ENCODE measurements around the gene ZFP36L1. TPM values are rescaled to one million over a fixed set of nuclear protein-coding genes. Genes with fewer than 3 reads are reported as not detected.

ZFP36L1 gene
- total and polyA plus RNA-seq, 3 experiments from 2014 or later = 124 to 133 (median 128) TPM

- Mint-ChIP-seq H3K27me3 (no peaks in the 10 kb centered on the region), H3K9me3 (no peaks in the 10 kb centered on the region), H3K4me1 (peaks cover 46 to 70% (median 52%) of the 10 kb centered on the region in 3 donors), H3K27ac (peak overlapping the region in 4 of 8 donors; percentile 65 to 93 (median 76)), H3K36me3 (peaks cover 0 to 4% (median 3%) of the 10 kb centered on the region in 3 donors), H3K4me3 (no peak overlapping the region)
- Histone ChIP-seq H3K27ac (ENCODE audit: low read depth, low read length) (no peak overlapping the region), H3K9me3 (ENCODE audit: low read length) (no peaks in the 10 kb centered on the region), H3K4me3 (ENCODE audit: low read length) (no peak overlapping the region), H3K27me3 (ENCODE audit: insufficient read depth, low read length, poor library complexity, severe bottlenecking) (no peaks in the 10 kb centered on the region), H3K4me1 (ENCODE audit: insufficient read depth, low read length) (peaks cover 38% of the 10 kb centered on the region), H3K36me3 (ENCODE audit: insufficient read depth, low read length) (no peaks in the 10 kb centered on the region)
- CTCF ChIA-PET = interaction anchor here (0.9 to 2.0 kb wide), 3 partner anchors 16 to 44 kb away, joined by 4 to 5 read pairs (median 4); no protein-coding TSS in a partner anchor
- peak in 1 of 5 donors; percentile 40 for DNase-seq
- POLR2A ChIA-PET = no interaction called here
Observed at GRCh38 chr14:68772761-68773381, 20.0 kb downstream of the ZFP36L1 start.

DNA sequence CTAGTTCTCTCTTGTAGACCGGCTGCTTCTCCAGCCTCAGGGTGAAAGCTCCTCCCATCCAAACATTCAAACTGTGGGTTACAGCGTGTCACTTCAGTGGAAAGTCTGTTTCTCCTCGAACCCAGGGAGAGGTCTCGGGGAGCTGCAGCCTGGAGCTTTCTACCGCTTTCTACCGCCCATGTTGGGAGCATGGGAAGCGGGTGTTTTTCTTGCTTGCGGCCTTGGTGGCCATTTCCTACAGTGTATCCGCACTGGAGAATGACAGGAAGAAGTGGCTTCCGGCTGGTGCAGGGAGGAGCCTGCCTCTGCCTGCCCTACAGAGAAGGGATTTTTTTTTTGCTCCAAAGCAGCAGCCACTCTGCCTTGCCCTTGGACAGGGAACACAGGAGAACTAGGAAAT lies 21.2 kb downstream of the ZFP36L1 start:
- H3K9me3 Mint-ChIP-seq = no peaks in the 10 kb centered on the region
- H3K4me1 Mint-ChIP-seq = peaks cover 41 to 70% (median 52%) of the 10 kb centered on the region in 3 donors
- ChIA-PET CTCF (interaction anchor here (1.3 to 2.0 kb wide), 3 partner anchors 9 to 45 kb away, joined by 4 to 5 read pairs (median 4); no protein-coding TSS in a partner anchor), POLR2A (no interaction called here)
- Histone ChIP-seq H3K36me3 (ENCODE audit: insufficient read depth, low read length) (no peaks in the 10 kb centered on the region), H3K27me3 (ENCODE audit: insufficient read depth, low read length, poor library complexity, severe bottlenecking) (no peaks in the 10 kb centered on the region), H3K4me3 (ENCODE audit: low read length) (peak overlapping the region; percentile 27), H3K27ac (ENCODE audit: low read depth, low read length) (no peak overlapping the region), H3K9me3 (ENCODE audit: low read length) (no peaks in the 10 kb centered on the region), H3K4me1 (ENCODE audit: insufficient read depth, low read length) (peaks cover 35% of the 10 kb centered on the region)
- DNase-seq = peak in 1 of 5 donors; percentile 41
- H3K4me3 Mint-ChIP-seq = peak overlapping the region in 5 of 7 donors; percentile 25 to 67 (median 62)
- H3K36me3 Mint-ChIP-seq = peaks cover 0 to 4% (median 3%) of the 10 kb centered on the region in 3 donors
- H3K27me3 Mint-ChIP-seq = no peaks in the 10 kb centered on the region
- peak overlapping the region in 4 of 8 donors; percentile 60 to 76 (median 66) for H3K27ac Mint-ChIP-seq

DNA sequence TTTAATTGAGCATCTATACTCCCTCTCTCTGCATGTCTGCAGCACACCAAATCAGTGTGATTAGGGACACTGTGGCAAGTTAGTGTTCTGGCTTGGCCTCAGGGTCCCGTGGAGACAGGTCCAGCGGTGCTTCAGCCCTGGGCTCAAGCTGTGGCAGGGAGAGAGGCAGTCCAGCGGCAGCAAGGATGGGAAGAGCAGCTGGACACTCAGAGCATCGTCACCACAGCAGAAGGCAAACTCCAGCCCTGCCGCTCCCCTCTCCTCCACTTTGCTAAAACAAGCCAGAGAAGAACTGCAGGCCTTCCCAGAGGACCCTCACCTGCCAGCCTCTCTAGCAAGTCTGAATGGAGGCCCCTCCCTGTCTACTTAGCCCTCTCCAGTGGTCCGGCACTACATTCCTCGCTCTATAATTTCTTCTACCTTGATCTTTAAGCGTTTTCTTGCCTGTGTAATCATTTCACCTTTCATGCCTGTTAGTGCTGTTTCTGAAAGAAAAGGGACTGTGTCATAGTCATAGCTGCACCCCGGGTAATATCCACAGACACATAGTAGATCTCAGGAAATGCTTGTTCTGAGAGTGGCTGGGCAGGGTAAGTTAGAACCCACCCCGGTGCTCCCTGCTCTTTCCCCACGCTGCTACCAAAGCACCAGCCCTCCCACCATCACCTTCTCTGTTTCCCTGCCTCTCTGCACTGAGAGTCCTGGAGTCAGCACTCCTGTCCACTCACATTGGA lies 22.1 kb downstream of the ZFP36L1 start:
- H3K36me3 ChIP-seq (ENCODE audit: insufficient read depth, low read length) = no peaks in the 10 kb centered on the region
- H3K27ac Mint-ChIP-seq = peak overlapping the region in 3 of 8 donors; percentile 34 to 76 (median 42)
- H3K36me3 Mint-ChIP-seq = peaks cover 0 to 3% (median 3%) of the 10 kb centered on the region in 3 donors
- H3K27me3 Mint-ChIP-seq = no peaks in the 10 kb centered on the region
- ChIA-PET CTCF (interaction anchor here (1.7 kb wide), 1 partner anchor 10 kb away, joined by 4 read pairs; no protein-coding TSS in a partner anchor), POLR2A (no interaction called here)
- H3K4me3 Mint-ChIP-seq = peak overlapping the region in 1 of 7 donors; percentile 3
- no peak overlapping the region for H3K27ac ChIP-seq (ENCODE audit: low read depth, low read length)
- no peaks in the 10 kb centered on the region for H3K9me3 Mint-ChIP-seq
- H3K27me3 ChIP-seq (ENCODE audit: insufficient read depth, low read length, poor library complexity, severe bottlenecking) = no peaks in the 10 kb centered on the region
- no peak overlapping the region for H3K4me3 ChIP-seq (ENCODE audit: low read length)
- no peaks in the 10 kb centered on the region for H3K9me3 ChIP-seq (ENCODE audit: low read length)
- H3K4me1 Mint-ChIP-seq = peaks cover 36 to 68% (median 51%) of the 10 kb centered on the region in 3 donors
- DNase-seq = no peak
- H3K4me1 ChIP-seq (ENCODE audit: insufficient read depth, low read length) = peaks cover 35% of the 10 kb centered on the region

DNA sequence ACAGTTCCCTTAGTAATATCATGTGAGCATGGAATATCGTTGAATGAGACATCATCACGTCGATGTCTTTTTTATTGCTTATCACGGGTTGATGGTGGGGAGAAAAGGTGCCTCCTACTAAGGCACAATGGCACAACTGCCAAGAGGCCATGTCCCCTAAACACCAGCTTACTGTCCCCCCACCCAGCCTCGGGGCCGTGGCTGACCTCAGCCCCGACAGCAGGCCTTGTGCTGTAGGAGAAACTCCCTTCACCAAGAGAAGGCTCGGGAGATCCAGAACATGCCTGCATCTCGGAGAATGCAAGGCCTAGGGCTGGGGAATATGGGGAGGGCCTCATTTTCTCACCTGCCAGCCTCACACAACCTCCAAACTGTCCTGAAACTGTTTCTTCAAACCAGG lies 22.8 kb downstream of the ZFP36L1 start:
- no peaks in the 10 kb centered on the region for H3K36me3 ChIP-seq (ENCODE audit: insufficient read depth, low read length)
- no peaks in the 10 kb centered on the region for H3K27me3 Mint-ChIP-seq
- POLR2A ChIA-PET = no interaction called here
- no peak overlapping the region for H3K27ac Mint-ChIP-seq
- no peaks in the 10 kb centered on the region for H3K9me3 ChIP-seq (ENCODE audit: low read length)
- peaks cover 34 to 66% (median 53%) of the 10 kb centered on the region in 3 donors for H3K4me1 Mint-ChIP-seq
- no peak overlapping the region for H3K27ac ChIP-seq (ENCODE audit: low read depth, low read length)
- peaks cover 35% of the 10 kb centered on the region for H3K4me1 ChIP-seq (ENCODE audit: insufficient read depth, low read length)
- peak overlapping the region in 1 of 7 donors; percentile 51 for H3K4me3 Mint-ChIP-seq
- peaks cover 0 to 2% (median 0%) of the 10 kb centered on the region in 3 donors for H3K36me3 Mint-ChIP-seq
- CTCF ChIA-PET = interaction anchor here (1.7 kb wide), 1 partner anchor 11 kb away, joined by 4 read pairs; no protein-coding TSS in a partner anchor
- no peaks in the 10 kb centered on the region for H3K9me3 Mint-ChIP-seq
- H3K27me3 ChIP-seq (ENCODE audit: insufficient read depth, low read length, poor library complexity, severe bottlenecking) = no peaks in the 10 kb centered on the region
- H3K4me3 ChIP-seq (ENCODE audit: low read length) = no peak overlapping the region
- DNase-seq = no peak

- Mint-ChIP-seq H3K4me3 (no peak overlapping the region), H3K36me3 (no peaks in the 10 kb centered on the region), H3K27me3 (no peaks in the 10 kb centered on the region), H3K9me3 (no peaks in the 10 kb centered on the region), H3K4me1 (peaks cover 29 to 60% (median 50%) of the 10 kb centered on the region in 3 donors), H3K27ac (no peak overlapping the region)
- H3K36me3 ChIP-seq (ENCODE audit: insufficient read depth, low read length) = no peaks in the 10 kb centered on the region
- H3K9me3 ChIP-seq (ENCODE audit: low read length) = no peaks in the 10 kb centered on the region
- POLR2A ChIA-PET = interaction anchor here (0.5 kb wide), 1 partner anchor 289 kb away, joined by 3 read pairs; no protein-coding TSS in a partner anchor
- CTCF ChIA-PET = interaction anchor here (1.2 kb wide), 2 partner anchors 8 to 34 kb away, joined by 3 read pairs; no protein-coding TSS in a partner anchor
- DNase-seq = no peak
- H3K4me3 ChIP-seq (ENCODE audit: low read length) = no peak overlapping the region
- H3K4me1 ChIP-seq (ENCODE audit: insufficient read depth, low read length) = peaks cover 29% of the 10 kb centered on the region
- no peaks in the 10 kb centered on the region for H3K27me3 ChIP-seq (ENCODE audit: insufficient read depth, low read length, poor library complexity, severe bottlenecking)
- no peak overlapping the region for H3K27ac ChIP-seq (ENCODE audit: low read depth, low read length)
Observed at GRCh38 chr14:68768316-68768715, 24.6 kb downstream of the ZFP36L1 start.

DNA sequence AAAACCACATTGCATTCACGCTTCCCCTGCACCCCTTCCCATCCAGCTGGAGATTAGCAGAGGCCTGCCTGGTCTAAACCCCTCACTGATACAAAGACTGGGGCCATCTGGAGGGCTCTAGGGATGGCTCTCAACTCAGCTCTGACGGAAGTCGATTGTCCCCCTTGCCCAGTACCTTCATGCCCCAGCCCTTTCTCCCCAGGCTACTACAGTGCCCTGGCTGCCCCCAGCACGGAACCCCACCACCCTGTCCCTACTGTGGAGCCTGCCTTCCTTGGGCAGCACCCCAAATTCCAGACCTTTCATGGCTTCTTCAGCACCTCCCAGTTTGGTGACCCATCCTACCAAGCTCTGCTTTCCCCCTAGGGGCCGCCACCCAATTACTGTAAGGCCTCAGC lies 25.6 kb downstream of the ZFP36L1 start:
- H3K4me1 Mint-ChIP-seq = peaks cover 24 to 52% (median 39%) of the 10 kb centered on the region in 3 donors

GRCh38 chr14:68766299-68767247 lies 26.3 kb downstream of the ZFP36L1 start:
- Histone ChIP-seq H3K4me3 (ENCODE audit: low read length) (no peak overlapping the region), H3K27ac (ENCODE audit: low read depth, low read length) (no peak overlapping the region), H3K4me1 (ENCODE audit: insufficient read depth, low read length) (peaks cover 12% of the 10 kb centered on the region), H3K9me3 (ENCODE audit: low read length) (no peaks in the 10 kb centered on the region), H3K36me3 (ENCODE audit: insufficient read depth, low read length) (no peaks in the 10 kb centered on the region), H3K27me3 (ENCODE audit: insufficient read depth, low read length, poor library complexity, severe bottlenecking) (no peaks in the 10 kb centered on the region)
- Mint-ChIP-seq H3K4me3 (no peak overlapping the region), H3K9me3 (no peaks in the 10 kb centered on the region), H3K4me1 (peaks cover 18 to 45% (median 33%) of the 10 kb centered on the region in 3 donors), H3K27ac (peak overlapping the region in 3 of 8 donors; percentile 3 to 77 (median 51)), H3K27me3 (no peaks in the 10 kb centered on the region), H3K36me3 (no peaks in the 10 kb centered on the region)
- ChIA-PET POLR2A (interaction anchor here (0.6 kb wide), 2 partner anchors 47 to 368 kb away, joined by 3 to 6 read pairs; no protein-coding TSS in a partner anchor), CTCF (interaction anchor here (1.2 kb wide), 1 partner anchor 32 kb away, joined by 3 read pairs; no protein-coding TSS in a partner anchor)
- DNase-seq = no peak

More for the DNA sequence above, 25.6 kb downstream of the ZFP36L1 start:
- Histone ChIP-seq H3K27me3 (ENCODE audit: insufficient read depth, low read length, poor library complexity, severe bottlenecking) (no peaks in the 10 kb centered on the region), H3K27ac (ENCODE audit: low read depth, low read length) (no peak overlapping the region), H3K4me3 (ENCODE audit: low read length) (no peak overlapping the region), H3K36me3 (ENCODE audit: insufficient read depth, low read length) (no peaks in the 10 kb centered on the region), H3K9me3 (ENCODE audit: low read length) (no peaks in the 10 kb centered on the region), H3K4me1 (ENCODE audit: insufficient read depth, low read length) (peaks cover 18% of the 10 kb centered on the region)
- Mint-ChIP-seq H3K36me3 (no peaks in the 10 kb centered on the region), H3K4me3 (no peak overlapping the region), H3K9me3 (no peaks in the 10 kb centered on the region), H3K27me3 (no peaks in the 10 kb centered on the region), H3K27ac (peak overlapping the region in 2 of 8 donors; percentile 3 to 51)
- POLR2A ChIA-PET = interaction anchor here (0.6 kb wide), 2 partner anchors 47 to 369 kb away, joined by 3 to 6 read pairs; no protein-coding TSS in a partner anchor
- CTCF ChIA-PET = interaction anchor here (1.2 kb wide), 2 partner anchors 9 to 33 kb away, joined by 3 read pairs; no protein-coding TSS in a partner anchor
- DNase-seq = no peak
